Iris pigment epithelial cell (primary cell): Measurements from ENCODE around the gene TIE1.

Experiments used
- DNase-seq: peaks from one replicate; pipeline ENCODE4 v3.0.0-alpha.2; 2011; ENCODE audit warnings: low read depth

Gene TIE1

DNA sequence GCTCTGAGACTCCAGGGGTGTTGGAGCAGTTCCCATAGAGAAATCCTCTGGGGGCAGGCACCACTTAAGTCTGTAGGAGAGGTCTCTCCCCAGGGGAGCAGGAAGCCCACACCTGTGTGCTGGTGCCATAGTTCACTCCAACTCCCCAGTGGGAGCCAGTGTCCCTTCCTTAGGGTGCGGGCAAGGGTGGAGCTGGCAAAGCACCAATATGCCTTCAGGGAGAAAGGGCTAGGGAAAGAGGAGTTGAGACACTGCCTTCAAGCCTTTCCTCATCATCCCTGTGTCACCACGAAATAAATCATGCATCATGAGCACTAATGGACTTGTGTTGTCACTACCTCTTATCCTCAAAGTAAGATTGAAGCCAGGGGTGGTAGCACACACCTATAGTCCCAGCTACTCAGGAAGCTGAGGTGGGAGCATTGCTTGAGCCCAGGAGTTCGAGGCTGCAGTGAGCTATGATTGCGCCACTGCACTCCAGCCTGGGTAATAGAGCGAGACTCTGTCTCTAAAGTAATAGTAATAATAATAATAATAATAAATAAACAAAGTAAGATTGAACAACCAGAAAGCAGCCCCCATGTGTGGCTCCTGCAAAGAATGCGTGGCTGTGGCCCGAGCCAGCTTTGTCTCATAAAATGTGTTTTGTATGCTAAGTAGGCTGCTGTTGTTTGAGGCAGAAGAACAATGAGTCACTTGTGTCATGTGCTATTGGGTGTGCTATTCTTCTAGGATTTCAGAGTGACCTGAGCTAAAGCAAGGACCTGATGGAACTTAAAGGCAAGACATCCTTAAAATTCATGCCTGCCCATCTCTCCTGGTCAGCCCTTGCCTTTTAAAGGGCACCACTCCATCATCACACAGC, 6.7 kb upstream of the TIE1 start:
- DNase-seq, result peak; percentile 68

DNA sequence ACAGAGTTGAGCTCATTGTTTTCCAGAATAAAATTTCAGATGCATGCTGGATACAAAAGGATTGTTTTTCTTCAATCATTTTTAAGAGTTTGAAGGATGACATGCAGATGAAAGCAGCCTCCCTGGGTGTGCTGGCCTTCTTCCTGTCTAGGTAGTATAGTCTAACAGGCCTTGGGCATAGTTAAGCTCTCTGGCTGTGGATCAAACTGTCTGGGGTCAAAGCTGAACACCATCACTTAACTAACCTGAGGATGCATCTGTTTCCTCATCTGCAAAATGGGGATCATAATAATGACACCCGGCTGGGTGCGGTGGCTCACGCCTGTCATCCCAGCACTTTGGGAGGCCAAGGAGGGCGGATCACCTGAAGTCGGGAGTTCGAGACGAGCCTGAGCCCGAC, 6.0 kb upstream of the TIE1 start:
- no peak for DNase-seq

DNA sequence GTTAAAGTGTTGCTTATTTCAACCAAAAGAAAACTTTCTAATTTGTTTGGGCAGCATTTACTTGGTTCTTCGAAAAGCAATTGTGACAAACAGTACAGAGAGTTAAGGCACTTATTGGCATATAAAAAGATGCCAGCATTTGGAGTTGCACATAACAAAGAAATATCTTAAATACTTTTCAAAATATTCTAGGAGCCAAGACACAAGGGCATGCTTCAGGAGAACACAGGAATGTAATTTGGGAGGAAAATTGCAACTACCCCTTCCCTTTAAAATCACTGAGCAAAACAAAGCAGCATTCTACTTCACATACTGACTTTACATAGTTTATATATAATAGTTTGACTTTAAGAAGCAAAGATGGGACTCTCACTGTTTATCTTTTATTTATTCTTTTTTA, 4.6 kb upstream of the TIE1 start:
- no peak for DNase-seq

DNA sequence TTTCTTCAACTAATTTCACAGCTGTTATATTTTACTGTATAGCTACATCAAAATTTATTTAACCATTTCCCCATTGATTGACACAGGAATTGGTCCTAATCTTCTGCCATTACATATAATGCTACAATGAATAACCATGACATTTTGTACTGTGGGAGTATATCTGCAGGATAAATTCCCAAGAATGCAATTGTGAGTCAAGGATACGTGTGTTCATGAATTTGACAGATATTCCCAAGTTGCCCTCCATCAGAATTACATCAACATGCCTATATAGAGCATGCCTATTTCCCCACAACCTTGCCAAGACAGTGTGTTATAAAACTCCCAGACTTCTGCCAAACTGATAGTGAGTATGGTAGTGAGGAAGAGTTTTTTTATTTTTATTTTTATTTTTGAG, 2.7 kb upstream of the TIE1 start:
- no peak for DNase-seq

DNA sequence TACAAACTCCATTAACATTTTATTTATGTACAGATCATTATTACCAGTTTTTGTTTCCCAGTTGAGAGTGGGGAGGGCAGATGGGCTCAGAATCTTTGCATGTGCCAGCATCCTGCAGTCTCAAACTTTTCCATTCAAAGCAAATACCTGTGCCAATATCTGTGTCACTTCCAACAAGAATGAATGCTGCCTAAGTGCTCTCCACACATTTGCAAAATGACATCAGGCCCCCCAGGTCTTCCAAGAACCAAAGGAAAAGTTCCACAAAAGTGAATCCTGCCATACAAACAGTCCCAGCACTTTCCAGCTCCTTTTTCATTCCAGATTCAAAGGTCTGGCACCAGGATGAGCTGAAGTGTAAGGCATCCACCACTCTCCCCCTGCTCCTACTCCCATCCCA, 1.7 kb upstream of the TIE1 start:
- no peak for DNase-seq

DNA sequence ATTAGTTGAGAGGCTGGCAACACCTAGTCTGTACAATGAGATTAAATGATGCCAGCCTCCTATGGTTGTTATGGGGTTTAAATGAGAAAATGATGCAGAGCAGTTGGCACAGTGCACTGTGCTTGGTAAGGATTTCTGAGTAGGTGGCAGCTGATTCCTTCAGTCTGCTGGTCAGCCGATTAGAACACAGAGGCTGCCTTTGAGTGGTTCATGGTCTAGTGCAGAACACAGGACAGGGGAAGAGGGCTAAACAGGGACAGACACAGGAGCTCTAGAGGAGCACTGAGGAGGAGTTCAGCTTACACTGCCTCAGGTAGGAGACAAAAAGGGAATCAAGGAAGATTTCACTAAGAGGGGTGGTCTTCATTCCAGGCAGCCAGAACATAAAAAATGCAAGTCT, 1.4 kb downstream of the TIE1 start:
- DNase-seq, result no peak

DNA sequence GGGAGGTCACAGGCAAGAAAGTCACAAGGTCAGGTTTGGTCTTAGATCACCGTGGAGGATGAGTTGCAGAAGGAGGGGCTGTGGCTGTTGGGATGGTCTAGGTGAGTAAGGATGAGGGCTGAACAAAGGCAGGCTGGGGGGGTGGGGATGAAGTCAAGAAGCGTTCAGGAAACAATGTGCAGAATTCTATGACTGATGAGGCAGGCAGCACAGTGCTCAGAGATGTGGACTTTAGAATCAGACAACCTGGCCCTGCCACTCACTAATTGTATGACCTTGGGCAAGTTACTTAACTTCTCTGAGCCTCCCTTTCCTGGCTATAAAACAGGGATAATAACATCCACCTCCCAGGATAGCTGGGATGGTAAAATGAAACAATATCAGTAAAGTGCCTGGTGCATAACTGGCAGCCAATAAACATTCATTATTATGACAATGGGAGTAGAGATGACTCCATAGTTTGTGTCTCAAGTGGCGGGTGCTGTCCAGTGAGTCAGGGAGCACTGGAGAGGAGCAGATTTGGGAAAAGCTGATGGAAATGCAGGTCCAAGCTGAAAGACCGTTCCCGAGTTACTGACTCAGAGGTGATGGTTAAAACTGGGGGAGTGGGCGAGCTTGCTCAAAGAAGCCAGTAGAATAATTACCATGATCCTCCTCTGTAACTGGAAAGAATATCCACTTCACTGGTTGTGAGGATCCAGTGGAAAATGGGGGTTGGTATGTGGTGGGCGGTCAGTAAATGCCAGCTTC, 2.1 kb downstream of the TIE1 start:
- no peak for DNase-seq

DNA sequence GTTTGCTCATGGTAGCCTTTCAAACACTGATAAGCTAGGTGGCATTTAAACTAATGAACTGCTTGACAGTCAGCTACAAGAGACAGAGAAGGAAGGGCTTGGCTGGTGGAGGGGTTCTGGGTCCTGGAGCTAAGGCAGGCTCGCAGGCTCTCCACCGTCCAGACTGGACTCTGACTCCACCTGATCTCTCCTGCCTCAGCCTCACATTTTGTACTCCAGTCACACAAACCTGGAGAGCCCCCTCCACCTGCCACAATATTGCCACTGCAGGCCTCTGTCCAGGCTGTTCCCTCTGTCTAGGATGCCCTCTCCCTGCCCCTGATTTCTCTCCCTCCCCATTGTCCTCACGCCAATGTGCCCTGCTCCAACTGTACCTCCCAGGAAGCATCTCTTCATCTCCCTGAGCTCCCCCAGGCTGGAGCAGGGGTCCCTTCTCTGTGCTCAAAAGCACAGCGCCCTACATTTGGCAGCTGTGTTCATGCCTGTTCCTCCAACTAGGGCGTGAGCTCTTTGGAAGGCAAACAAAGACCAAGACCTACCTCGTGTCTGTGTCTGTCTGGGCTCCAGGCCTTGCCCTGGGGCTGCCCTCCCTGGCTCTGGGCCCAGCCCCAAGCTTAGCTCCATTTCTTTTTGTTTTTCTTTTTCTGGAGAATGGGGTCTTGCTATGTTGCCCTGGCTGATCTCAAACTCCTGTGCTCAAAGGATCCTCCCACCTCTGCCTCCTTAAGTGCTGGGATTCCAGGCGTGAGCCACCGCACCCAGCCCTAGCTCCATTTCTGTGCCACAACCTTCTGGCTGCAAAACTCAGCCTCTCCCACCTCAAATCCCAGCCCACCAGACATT, 2.9 kb downstream of the TIE1 start:
- DNase-seq, result no peak

DNA sequence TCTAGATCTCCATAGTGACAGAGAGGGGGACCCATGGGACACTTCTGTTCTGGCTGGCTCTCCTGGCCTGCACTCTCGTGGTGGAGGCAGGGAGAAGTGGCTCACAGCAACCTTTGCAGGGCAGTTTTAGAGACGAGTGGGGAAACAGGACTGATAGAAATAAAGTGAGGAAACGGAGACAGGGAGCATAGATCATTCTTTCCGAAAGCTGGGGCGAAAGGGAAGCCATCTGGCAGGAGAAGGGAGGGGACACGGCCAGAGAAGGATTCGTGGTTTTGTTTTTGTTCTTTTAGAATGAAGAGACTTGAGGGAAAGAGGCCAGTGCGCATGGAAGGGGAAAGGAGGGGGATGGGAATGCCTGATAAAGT, 3.5 kb downstream of the TIE1 start:
- DNase-seq, result no peak

DNA sequence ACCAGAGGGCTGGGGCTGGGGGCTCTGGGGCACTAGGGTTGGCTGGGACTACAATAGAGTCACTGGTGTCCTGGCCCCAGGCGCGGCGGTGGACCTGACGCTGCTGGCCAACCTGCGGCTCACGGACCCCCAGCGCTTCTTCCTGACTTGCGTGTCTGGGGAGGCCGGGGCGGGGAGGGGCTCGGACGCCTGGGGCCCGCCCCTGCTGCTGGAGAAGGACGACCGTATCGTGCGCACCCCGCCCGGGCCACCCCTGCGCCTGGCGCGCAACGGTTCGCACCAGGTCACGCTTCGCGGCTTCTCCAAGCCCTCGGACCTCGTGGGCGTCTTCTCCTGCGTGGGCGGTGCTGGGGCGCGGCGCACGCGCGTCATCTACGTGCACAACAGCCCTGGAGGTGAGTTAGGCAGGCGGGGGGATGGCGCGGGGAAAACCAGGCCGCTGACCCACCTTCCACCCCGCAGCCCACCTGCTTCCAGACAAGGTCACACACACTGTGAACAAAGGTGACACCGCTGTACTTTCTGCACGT, 4.1 kb downstream of the TIE1 start:
- no peak for DNase-seq

DNA sequence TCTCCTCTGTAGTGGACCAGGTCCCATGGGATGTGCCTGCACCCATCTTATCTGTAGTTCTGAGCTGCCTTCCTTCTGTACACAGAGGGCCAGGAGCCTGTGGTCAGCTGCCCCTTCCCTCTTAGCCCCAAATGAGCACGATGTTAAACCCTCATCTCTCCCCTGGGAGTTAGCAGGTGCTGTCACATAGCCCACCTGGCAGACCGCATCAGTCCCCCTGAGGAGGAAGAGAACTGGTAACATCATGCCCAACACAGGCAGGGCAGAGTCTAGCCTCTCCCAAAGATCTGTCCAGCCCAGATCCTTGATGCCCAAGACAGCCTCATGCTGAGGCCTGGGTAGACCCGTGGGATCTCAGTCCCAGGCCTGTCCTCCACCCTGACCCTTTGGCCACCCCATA, 4.7 kb downstream of the TIE1 start:
- DNase-seq, result no peak

DNA sequence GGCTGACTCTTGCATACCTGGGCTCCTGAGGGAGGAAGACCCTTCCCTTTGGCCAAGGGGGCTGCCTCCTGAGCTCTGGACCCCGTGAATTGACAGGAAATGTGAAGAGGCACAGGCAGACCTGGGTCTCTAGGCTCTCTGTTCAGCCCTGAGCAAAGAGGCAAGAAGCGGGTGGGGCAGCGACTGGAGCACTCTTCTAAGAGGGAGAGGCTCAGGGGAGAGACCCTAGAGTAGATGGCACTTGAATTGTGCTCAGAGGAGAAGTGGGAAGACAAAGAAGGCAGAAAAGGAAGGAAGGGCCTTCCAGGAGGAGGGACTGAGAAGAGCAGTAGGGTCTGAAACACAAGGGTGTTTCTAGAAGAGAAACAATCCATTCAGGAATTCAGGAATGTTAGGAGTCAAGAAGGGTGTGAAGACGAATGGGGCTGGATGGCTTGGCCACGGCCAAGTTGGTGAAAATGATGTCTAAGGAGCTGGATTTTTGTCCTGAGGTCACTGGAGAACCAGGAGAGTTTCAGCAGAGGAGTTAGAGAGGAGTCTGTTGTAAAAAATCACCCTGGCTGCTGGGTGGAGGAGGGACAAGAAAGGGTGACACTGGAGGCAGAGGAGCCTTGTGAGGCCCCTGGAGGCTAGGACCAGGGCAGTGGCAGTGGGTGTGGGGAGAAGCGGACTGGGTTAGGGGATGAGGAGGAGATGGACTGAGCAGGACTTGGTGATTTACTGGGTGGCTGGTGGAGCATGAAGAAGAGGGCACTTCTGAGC, 5.3 kb downstream of the TIE1 start:
- DNase-seq, result no peak

DNA sequence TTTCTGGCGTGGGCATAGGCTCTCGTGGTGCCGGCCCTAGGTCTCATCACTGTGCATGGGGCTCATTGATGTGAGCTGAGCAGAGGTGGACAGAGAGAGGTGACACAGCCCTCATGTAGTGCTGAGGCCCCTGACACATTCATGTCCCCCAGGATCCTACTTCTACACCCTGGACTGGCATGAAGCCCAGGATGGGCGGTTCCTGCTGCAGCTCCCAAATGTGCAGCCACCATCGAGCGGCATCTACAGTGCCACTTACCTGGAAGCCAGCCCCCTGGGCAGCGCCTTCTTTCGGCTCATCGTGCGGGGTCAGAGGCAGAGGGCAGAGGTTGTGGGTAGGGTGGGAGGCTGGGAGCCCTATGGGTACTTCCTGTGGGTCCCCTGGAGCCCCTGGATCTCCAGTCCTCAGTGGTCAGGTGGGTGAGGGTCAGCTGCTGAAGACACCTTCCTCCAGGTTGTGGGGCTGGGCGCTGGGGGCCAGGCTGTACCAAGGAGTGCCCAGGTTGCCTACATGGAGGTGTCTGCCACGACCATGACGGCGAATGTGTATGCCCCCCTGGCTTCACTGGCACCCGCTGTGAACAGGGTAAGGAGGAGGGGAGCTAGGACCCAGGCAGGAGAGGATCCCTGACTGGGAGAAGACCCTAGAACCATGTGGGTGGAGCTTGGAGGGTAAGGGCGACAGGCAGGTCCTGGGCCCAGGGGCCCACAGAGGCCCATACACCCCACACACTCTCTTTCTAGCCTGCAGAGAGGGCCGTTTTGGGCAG, 6.1 kb downstream of the TIE1 start:
- DNase-seq, result no peak

DNA sequence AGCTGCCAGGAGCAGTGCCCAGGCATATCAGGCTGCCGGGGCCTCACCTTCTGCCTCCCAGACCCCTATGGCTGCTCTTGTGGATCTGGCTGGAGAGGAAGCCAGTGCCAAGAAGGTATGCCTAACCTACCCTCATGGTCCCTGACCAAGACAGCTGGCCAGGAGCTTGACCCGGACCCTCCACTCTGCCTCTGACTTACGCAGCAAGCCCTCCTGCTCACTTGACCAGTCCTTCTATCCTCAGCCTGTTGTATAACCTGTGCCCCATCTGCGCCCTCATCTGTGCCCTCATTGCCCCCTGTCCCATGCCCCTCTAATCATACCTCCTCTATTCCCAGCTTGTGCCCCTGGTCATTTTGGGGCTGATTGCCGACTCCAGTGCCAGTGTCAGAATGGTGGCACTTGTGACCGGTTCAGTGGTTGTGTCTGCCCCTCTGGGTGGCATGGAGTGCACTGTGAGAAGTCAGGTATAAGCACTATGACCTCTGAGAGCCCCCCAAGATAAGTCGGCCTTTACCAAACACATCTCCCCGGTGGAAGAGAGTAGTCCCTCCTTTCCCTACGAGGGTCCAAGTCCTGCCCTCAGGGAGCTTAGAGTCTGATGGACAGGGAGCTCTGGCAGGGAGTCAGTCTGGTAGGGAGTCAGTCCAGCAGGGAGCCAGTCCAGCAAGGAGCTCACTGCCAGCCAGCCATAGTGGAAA, 6.8 kb downstream of the TIE1 start:
- no peak for DNase-seq

DNA sequence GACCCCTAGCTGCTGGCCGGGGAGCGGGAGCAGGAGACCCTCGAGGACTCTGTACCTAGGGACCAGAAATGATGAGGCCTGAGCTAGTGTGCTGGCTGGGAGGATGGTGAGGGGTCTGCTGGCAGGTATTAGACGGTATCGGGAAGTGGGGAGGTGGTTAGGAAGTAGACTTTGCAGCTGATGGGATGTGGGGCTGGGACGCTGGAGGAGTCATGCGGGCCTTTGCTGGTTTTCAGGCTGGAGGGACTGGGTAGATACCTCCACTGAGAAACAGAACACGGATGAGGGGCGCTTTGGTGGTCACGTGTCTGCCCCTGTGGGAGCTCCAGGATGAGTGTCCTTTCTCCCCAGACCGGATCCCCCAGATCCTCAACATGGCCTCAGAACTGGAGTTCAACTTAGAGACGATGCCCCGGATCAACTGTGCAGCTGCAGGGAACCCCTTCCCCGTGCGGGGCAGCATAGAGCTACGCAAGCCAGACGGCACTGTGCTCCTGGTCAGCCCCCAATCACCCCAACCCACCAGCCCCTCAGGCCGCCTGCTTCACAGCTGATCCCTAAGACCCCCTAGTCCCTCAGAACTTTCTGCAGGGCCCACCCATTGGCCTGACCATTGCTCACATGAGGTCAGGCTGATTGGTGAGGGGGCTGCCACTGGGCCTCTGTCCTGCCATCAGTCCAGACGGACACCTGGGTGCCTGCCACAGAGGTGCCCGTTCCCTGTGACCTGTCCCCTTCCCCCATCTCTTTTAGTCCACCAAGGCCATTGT, 8.0 kb downstream of the TIE1 start:
- DNase-seq, result no peak

DNA sequence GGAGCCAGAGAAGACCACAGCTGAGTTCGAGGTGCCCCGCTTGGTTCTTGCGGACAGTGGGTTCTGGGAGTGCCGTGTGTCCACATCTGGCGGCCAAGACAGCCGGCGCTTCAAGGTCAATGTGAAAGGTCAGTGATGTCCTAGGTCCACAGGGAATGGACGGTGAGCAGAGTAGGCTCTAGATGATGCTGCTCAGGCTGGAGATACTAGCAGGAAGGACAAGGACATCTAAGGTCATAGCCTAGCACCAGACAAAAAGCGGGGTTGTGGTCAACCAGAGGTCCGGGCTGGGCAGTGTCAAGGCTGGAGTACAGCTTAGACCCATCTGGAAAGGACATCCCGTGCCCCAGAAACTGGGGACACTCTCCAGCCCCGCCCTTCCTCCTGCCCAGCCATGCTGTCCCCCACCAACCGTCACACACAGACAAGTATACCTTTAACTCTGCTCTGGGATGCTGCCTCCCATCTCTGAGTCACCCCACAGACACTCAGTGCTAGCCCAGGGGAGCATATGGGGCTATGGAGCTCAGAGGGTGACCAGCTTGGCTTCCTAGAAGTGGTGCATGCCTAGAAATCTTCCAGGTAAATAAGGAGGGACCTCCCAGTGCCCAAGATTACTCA, 8.7 kb downstream of the TIE1 start:
- DNase-seq, result peak; percentile 21

DNA sequence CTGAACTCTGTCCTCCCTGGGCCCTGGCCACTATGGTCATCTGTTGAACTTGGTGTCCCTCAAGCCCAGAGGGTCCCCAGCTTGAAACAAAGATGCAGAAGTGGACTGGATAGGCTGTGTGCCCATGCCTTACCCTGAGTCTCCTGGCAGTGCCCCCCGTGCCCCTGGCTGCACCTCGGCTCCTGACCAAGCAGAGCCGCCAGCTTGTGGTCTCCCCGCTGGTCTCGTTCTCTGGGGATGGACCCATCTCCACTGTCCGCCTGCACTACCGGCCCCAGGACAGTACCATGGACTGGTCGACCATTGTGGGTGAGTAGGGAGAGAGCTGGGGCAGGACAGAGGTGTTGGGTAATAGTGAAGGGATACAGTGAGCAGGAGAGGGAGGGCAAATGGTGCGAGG, 10.7 kb downstream of the TIE1 start:
- no peak for DNase-seq

DNA sequence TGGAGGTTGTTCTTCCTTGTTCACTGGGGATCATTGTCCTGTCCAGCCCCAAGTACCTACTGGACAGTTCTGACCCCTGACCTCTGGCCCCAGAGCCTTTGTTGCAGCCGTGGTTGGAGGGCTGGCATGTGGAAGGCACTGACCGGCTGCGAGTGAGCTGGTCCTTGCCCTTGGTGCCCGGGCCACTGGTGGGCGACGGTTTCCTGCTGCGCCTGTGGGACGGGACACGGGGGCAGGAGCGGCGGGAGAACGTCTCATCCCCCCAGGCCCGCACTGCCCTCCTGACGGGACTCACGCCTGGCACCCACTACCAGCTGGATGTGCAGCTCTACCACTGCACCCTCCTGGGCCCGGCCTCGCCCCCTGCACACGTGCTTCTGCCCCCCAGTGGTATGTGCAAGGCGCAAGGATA, 11.4 kb downstream of the TIE1 start:
- DNase-seq, result no peak
